ENCODE measurements around the gene PCBP3. TPM values are rescaled to one million over a fixed set of nuclear protein-coding genes. Genes with fewer than 3 reads are reported as not detected.

PCBP3 gene
- total RNA-seq, 2 donors from 2014 or later: 2.1 to 5.3 TPM

DNA sequence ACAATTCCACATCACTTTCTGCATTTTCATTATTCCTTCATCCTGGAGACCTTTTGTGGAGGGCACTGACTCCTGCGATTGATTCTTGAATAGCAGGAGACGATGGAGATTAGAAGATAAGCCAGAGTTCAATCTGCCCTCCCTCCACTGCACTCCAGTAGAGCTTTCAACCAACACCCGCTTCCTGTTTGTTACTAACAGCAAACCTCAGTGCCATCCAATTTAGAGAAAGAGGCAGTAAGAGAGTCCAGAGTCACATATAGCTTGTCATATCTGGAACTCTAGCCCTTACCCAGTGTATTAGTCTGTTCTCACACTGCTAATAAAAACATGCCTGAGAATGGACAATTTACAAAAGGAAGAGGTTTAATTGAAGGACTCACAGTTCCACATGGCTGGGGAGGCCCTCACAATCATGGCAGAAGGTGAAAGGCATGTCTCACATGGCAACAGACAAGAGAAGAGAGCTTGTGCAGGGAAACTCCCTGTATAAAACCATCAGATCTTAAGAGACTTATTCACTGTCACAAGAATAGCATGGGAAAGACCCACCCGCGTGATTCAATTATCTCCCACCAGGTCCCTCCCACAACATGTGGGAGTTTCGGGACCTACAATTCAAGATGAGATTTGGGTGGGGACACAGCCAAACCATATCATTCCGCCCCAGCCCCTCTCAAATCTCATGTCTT lies 55.9 kb downstream of the PCBP3 start:
- no peak for TF ChIP-seq CTCF (IDR thresholded peaks at IDR 0.05)
- Histone ChIP-seq H3K4me3 (no peak overlapping the region), H3K4me1 (no peaks in the 10 kb centered on the region), H3K27ac (no peak overlapping the region), H3K9ac (ENCODE audit: low read depth in 2 of 2, low read length in 2 of 2) (no peak overlapping the region), H3K9me3 (no peaks in the 10 kb centered on the region), H3K36me3 (no peaks in the 10 kb centered on the region), H3K27me3 (no peaks in the 10 kb centered on the region)
- intact Hi-C loops (cut with DNase I): no loop called here
- no peak for DNase-seq

DNA sequence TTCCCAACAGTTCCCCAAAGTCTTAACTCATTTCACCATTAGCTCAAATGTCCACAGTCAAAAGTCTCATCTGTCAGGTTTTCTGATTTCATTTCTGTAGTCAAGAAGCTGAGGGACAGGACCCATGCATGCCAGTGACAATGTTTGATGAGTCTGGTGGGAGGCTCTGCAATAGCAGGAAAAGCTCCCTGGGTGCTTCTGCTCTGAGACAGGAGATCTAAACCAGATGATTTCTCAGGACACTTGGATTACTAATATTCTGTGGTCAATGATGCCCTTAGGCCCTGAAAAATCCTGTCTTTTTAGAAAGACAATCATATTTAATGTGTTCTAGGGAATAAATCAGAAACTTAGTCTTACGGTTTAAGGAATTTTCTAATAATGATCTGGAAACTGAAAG lies 56.4 kb downstream of the PCBP3 start:
- Histone ChIP-seq H3K36me3 (no peaks in the 10 kb centered on the region), H3K27ac (no peak overlapping the region), H3K4me1 (no peaks in the 10 kb centered on the region), H3K9me3 (no peaks in the 10 kb centered on the region), H3K4me3 (no peak overlapping the region), H3K9ac (ENCODE audit: low read depth in 2 of 2, low read length in 2 of 2) (no peak overlapping the region), H3K27me3 (no peaks in the 10 kb centered on the region)
- intact Hi-C loops (cut with DNase I): no loop called here
- no peak for TF ChIP-seq CTCF (IDR thresholded peaks at IDR 0.05)
- DNase-seq: no peak

DNA sequence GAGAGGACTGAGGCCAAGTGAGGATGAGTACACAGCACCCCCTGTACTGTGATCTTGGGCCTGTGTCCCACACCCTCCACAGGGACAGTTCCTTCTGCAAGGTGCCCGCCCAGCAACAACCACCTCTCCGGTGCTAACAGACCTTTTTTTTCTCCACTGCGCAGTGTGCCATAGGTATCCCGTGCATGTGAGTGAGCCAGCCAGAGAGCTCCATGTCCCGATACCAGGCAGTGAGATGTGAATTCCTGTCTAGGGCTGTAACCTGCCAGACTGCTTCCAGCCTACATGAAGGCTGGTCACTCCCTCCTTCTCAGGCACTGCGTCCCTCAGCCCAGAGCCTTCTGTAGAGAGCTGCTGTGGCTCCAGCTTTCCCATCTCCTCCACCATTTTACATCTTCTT lies 56.9 kb downstream of the PCBP3 start:
- Histone ChIP-seq H3K27ac (no peak overlapping the region), H3K9ac (ENCODE audit: low read depth in 2 of 2, low read length in 2 of 2) (no peak overlapping the region), H3K4me1 (no peaks in the 10 kb centered on the region), H3K36me3 (no peaks in the 10 kb centered on the region), H3K27me3 (no peaks in the 10 kb centered on the region), H3K4me3 (no peak overlapping the region), H3K9me3 (no peaks in the 10 kb centered on the region)
- DNase-seq: no peak
- TF ChIP-seq CTCF (IDR thresholded peaks at IDR 0.05): no peak
- intact Hi-C loops (cut with DNase I): no loop called here

DNA sequence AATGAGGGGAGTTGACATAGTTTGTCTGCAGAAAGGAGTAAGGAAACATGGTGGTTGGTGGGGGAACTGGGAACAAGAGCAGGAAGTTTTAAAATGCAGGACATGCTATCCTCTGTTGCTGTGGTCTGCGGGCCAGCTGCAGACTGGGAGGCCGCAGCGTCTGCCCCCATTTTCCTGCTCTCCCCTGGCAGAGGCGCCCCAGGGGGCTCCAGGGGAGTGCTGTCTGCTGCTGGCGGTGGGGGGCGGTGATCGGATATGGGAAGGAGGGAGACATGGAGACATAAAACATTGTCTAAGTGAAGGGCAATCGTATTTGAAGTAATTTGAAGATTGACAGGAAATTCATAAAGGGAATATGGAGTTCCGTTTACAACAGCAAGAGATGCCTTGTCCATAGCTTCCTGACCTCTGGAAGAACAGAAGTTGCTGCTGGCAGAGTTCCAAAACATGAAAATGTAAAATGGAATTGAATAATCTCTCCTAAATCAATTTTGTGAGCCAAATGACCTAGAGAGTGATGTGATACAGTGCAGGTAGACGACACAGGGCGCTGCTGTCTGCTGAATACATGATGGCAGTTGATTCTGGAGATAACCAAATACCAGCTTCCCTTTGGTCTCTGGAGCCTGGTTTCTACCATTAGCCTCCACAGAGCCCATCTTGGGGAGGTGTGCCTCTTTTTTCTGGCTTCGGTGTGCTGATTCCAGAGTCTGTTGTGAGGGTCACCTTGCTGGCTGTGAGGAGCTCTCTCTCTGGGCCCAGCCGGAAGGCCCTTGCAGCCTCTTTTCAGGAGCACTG lies 61.0 kb downstream of the PCBP3 start:
- intact Hi-C loops (cut with DNase I): no loop called here
- Histone ChIP-seq H3K27ac (no peak overlapping the region), H3K9me3 (no peaks in the 10 kb centered on the region), H3K9ac (ENCODE audit: low read depth in 2 of 2, low read length in 2 of 2) (no peak overlapping the region), H3K36me3 (no peaks in the 10 kb centered on the region), H3K27me3 (no peaks in the 10 kb centered on the region), H3K4me1 (no peaks in the 10 kb centered on the region), H3K4me3 (no peak overlapping the region)
- no peak for DNase-seq
- no peak for TF ChIP-seq CTCF (IDR thresholded peaks at IDR 0.05)

GRCh38 chr21:45706299-45706698 lies 62.8 kb downstream of the PCBP3 start:
- no peak overlapping the region for H3K27ac ChIP-seq

More at GRCh38 chr21:45706299-45706698, 62.8 kb downstream of the PCBP3 start:
- no peak for DNase-seq
- Histone ChIP-seq H3K36me3 (no peaks in the 10 kb centered on the region), H3K27me3 (no peaks in the 10 kb centered on the region), H3K9ac (ENCODE audit: low read depth in 2 of 2, low read length in 2 of 2) (no peak overlapping the region), H3K9me3 (no peaks in the 10 kb centered on the region), H3K4me3 (no peak overlapping the region), H3K4me1 (no peaks in the 10 kb centered on the region)
- intact Hi-C loops (cut with DNase I): no loop called here
- TF ChIP-seq CTCF (IDR thresholded peaks at IDR 0.05): no peak
